HEK293T (cell line): ENCODE data around the gene FANCI.

Source experiments
- BHLHE40 ChIP-seq: fragments of 450-650 bp; IDR thresholded peaks from 2 replicates; pipeline ENCODE4 v1.6.1; 2016; ENCODE audit warnings: mild to moderate bottlenecking, moderate library complexity, borderline replicate concordance
- ELF4 ChIP-seq: fragments of 450-650 bp; IDR thresholded peaks from 2 replicates; pipeline ENCODE4 v1.6.1; 2017; ENCODE audit warnings: antibody characterized with exemption
- FOXA1 ChIP-seq: fragments of 450-650 bp; IDR thresholded peaks from 2 replicates; pipeline ENCODE4 v1.6.1; 2016; ENCODE audit warnings: mild to moderate bottlenecking
- FOXM1 ChIP-seq: fragments of 450-650 bp; IDR thresholded peaks from 2 replicates; pipeline ENCODE4 v1.6.1; 2017; ENCODE audit warnings: mild to moderate bottlenecking, borderline replicate concordance
- L3MBTL2 ChIP-seq: fragments of 450-650 bp; conservative IDR thresholded peaks from 2 replicates; pipeline ENCODE4 v1.6.1; 2016; ENCODE audit warnings: mild to moderate bottlenecking
- PKNOX1 ChIP-seq: fragments of 450-650 bp; IDR thresholded peaks from 2 replicates; pipeline ENCODE4 v1.6.1; 2016
- SP1 ChIP-seq: fragments of 450-650 bp; IDR thresholded peaks from 2 replicates; pipeline ENCODE4 v1.6.1; 2017
- SUZ12 ChIP-seq: fragments of 450-650 bp; IDR thresholded peaks from 2 replicates; pipeline ENCODE4 v1.6.1; 2016; ENCODE audit warnings: mild to moderate bottlenecking
- TARDBP ChIP-seq: fragments of 450-650 bp; IDR thresholded peaks from 2 replicates; pipeline ENCODE4 v1.6.1; 2016
- ZNF384 ChIP-seq: fragments of 450-650 bp; IDR thresholded peaks from 2 replicates; pipeline ENCODE4 v1.6.1; 2016

- no peak for TF ChIP-seq FOXA1
- no peak for TF ChIP-seq SUZ12
- TF ChIP-seq SP1: no peak
- no peak for TF ChIP-seq PKNOX1
- TF ChIP-seq BHLHE40: no peak
- TF ChIP-seq FOXM1: no peak
- no peak for TF ChIP-seq L3MBTL2
- no peak for TF ChIP-seq TARDBP
- TF ChIP-seq ELF4: no peak
- no peak for TF ChIP-seq ZNF384
Observed at GRCh38 chr15:89211678-89212170, 32.1 kb upstream of the FANCI start.
